Activated CD8-positive, alpha-beta memory T cell treated with anti-CD3 and anti-CD28 coated beads for 1 hour (primary cell): ENCODE results near the gene CELF5.
A peak's percentile ranks its signal among the peaks of the same experiment; 100 is the strongest.
"Not testable (repeated sequence)": the region's sequence is repeated elsewhere in the genome, so short reads cannot be mapped to it uniquely, and the experiment has no call there.

Experiments
- DNase-seq, 2 donors: peaks; one replicate each; pipeline ENCODE4 v3.0.0-alpha.2; 2020; ENCODE audit warnings: low read depth in 1 of 2; ENCODE audit errors: extremely low read depth in 1 of 2

CELF5 gene

DNA sequence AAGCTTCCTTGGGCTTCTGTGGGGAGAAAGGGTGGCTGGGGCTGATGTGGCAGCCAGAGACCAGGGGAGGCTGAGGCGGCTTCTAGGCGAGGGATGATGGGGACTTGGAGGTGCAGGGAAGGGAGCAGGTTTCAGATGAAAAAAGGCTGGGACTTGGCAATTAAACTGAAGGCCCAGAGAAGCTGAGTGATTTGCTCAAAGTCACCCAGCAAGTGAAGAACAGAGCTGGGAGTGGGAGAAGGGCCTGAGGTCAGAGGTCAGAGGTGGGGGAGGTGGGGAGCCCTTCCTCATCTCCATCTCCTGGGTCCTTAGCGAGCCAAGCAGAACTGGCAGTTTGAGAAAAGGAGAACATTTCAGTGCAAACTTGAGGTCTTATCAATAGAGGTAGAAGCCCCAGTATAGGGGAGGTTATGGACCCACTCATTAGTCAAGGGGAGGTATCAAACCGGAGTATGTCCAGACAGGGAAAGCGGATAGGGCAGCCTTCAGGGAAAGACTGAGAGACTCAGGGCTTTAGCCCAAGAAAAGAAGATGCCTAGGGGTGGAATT lies 92.3 kb downstream of the CELF5 start:
- no peak for DNase-seq

DNA sequence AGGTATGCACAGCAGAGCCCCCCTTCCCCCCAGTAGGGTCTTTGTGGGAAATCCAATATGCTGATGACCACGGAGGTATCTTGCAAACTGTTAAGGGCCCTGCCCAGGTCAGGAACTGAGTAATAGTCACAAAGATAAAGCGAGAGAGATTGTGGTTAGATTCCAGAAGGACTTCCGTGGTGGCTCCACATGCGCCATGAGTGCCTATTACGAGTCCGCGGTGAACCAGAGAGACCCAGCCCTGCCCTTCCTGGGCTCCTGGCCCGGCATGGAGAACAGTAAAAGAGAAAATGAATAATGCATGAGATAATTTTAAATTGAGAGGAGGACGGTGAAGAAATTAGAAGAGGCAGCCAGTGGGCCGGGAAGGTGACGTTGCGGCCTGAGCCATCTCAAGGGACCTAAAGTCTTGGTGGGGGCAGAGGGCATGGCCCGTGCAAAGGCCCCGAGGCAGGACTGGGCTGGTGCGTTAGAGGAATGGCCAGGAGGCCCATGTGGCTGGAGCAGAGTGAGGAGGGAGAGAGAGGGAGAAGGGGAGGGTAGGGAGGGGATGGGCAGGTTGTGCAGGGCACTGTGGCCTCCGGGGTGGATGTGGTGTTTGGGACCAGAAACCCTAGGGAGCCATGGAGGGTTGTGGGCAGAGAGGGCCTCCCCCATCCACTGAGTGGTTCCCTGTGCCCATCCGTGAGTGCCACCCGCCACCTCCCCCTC lies 95.3 kb downstream of the CELF5 start:
- DNase-seq = no peak

DNA sequence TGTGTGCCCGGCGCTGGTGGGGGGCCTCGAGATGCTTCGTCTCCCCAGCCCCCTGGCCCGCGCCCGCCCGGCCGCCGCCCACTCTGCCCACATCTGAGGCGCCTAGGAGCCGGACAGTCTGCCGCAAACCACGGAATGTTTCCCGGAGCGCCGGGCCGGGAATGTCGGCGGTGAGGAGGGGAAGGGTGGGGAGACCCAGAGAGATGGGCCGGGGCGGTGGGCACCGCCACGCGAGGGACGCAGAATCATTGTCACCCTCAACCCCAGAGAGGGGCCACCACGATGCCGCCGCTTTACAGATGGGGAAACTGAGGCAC lies 95.9 kb downstream of the CELF5 start:
- DNase-seq = no peak

DNA sequence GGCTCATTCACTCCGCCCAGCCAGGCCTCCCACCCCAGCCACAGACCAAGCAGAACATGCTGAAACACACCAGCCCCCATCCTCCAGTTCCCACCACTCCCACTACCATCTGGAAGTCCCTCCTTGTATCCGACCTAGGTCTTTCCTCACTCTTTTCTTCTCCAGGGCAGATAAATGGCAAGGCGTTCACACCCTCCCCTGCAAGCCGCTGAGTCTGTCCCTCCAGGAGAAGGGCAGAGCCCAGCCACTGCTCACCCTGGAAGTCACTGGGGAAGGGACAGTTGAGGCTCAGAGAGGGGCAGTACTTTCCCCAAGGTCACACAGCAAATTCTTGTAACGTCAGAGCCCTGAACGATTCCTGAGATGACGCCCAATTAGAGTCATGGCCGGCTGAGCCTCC lies 96.4 kb downstream of the CELF5 start:
- no peak for DNase-seq

DNA sequence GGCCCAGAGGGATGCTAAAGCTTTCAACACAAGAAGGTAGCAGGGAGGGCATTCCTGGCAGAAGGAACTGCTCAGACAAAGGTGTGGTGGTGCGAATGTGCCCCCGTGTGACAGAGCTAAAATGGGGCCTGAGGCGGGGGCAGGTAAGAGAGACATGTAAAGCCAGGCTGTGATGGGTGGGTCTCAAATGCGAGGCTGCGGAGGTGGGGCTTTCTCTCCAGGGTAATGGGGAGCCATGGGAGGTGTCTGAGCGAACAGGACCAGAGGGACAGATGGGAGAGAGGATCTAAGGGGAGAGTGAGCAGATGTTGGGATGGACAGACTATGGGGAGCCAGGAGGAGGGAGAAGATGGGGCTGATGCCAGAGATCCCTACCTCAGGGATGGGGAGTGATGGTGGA lies 97.2 kb downstream of the CELF5 start:
- no peak for DNase-seq

DNA sequence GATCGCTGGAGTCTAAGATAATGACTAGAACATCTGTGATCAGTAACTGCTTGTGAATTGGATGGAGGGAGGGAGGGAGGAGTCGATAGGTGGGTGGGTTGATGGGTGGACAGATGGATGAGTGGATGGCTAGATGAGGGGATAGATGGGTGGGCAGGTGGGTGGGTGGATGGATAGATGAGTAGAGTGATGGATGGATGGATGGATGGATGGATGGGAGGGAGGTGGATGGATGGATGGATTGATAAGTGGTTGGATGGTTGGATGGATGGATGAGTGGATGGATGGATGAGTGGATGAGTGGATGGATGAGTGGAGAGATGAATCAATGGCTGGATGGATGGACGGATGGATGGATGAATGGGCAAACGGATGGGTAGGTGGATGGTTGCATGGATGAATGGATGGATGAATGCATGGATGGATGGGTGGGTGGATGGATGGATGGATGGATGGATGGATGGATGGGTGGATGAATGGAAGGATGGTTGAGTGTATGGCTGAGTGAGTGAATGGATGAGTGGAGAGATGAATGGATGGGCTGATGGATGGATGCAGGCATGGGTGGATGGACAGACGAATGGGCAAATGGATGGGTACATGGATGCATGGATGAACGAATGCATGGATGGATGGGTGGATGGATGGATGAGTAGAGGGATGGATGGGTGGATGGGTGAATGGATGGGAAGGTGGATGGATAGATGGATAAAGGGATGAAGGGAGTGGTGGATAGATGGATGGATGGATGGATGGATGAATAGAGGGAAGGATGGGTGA lies 97.9 kb downstream of the CELF5 start:
- DNase-seq = no peak

DNA sequence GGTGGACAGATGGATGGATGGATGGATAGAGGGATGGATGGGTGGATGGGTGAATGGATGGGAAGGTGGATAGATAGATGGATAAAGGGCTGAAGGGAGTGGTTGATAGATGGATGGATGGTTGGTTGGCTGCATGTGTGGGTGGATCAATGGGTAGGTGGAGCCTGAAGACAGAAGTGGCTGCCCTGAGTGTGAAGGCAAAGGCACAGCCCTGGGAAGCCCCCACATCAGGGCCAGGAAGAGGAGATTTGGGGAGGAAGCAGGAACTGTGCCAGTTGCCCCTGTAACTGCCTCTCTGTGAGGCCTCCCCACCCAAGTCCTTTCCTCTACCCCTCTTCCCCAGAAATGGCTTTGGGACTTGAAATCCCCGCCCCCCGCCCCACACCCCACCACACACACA lies 98.6 kb downstream of the CELF5 start:
- no peak for DNase-seq

DNA sequence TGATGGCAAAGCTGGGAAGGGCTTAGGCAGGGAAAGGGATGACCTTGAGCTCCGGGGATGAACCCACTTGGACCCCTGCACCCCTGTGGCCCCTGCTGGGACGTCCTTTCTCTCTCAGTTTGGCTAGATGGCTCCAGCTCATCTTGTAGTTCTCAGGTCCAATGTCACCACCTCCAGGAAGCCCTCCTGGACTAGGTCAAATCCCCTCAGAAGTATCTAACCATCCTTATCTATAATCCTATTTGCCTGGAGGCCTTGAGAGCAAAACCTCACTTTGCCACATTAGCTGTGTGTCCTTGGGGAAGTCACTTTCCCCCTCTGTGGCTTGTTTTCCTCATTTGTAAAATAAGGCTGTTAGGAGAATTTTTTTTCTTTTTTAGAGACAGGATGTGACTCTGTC lies 99.2 kb downstream of the CELF5 start:
- no peak for DNase-seq

DNA sequence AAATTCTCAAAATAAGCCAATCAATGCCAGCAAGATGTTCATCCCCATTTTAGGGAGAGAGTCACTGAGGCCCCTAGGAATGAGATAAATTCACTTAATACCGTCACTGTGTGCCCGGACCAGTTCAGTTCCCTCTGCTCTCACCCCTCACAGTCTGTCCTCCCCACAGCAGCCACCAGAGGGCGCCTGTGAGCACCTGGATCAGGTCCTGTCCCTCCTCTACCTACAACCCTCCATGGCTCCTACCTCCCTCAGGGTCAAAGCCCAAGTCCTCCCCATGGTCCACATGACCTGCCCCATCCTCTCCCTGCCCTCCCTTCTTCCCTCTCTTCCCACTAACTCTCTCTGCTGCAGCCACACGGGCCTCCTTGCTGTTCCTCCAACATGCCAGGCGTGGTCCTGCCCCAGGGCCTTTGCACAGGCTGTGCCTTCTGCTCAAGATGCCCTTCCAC lies 100.0 kb downstream of the CELF5 start:
- peak; percentile 32 to 69 for DNase-seq

DNA sequence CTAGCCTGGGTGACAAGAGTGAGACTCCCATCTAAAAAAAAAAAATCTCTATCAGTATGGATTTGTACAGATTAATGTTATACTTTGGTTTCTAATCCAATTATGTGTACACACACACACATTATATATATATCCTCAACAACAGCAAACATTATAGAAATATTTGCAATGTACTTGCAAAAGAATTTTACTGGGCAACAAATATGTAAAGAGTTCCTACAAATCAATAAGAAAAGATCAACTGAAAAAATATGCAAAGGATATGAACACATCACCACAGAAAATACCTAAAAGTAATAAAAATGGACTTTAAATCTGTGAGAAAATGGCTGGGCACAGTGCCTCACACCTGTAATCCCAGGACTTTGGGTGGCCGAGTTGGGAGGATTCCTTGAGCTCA lies 101.0 kb downstream of the CELF5 start:
- no peak for DNase-seq

DNA sequence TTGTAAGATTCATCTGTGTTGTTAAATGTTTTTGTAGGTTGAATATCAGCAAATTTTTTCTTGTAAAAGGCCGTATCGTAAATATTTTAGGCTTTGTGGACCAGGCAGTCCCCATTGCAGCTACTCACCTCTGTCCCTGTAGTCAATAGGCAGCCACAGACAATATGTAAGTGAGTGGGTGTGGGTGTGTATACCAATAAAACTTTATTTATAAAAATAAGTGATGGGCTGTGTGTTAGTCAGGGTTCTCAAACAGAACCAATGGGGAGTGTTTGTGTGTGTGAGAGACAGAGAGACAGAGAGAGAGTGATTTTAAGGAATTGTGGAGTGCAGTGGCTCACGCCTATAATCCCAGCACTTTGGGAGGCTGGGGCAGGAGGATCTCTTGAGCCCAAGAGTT lies 104.3 kb downstream of the CELF5 start:
- DNase-seq = no peak

DNA sequence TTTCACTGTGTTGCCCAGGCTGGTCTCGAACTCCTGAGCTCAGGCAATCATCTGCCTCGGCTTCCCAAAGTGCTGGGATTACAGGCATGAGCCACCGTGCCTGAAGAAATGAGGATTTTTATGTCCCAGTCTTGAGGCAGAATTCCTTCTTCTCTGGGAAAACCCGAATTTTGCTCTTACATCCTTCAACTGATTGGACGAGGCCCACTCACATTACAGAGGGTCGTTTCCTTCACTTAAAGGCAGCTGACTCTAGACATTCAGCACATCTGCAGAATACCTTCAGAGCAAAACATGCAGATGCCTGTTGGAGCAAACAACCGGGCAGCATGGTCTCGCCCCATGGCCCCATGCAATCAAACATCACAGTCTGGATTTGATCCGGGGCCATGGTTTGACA lies 105.6 kb downstream of the CELF5 start:
- DNase-seq = no peak

DNA sequence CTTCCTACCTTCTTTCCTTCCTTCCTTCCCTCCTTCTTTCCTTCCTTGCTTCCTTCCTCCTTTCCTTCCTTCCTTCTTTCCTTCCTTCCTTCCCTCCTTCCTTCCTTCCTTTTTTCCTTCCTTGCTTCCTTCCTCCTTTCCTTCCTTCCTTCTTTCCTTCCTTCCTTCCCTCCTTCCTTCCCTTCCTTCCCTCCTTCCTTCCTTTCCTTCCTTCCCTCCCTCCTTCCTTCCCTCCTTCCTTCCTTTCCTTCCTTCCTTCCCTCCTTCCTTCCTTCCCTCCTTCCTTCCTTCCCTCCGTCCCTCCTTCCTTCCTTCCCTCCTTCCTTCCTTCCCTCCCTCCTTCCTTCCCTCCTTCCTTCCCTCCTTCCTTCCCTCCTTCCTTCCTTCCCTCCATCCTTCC lies 107.8 kb downstream of the CELF5 start:
- DNase-seq = not testable (repeated sequence)

DNA sequence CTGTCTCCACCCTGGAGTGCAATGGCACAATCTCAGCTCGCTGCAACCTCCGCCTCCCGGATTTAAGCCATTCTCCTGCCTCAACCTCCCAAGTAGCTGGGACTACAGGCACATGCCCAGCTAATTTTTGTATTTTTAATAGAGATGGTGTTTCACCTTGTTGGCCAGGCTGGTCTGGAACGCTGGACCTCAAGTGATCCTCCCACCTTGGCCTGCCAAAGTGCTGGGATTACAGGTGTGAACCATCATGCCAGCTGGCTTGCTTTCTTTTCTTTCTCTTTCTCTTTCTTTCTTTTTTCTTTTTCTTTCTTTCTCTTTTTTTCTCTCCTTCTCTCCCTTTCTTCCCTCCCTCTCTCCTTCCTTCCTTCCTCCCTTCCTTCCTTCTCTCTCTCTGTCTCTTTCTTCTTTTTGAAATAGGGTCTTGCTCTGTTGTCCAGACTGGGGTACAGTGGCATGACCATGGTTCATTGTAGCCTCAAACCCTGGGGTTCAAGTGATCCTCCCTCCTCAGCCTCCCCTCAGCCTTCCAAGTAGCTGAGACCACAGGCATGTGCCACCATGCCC lies 108.6 kb downstream of the CELF5 start:
- DNase-seq = no peak

DNA sequence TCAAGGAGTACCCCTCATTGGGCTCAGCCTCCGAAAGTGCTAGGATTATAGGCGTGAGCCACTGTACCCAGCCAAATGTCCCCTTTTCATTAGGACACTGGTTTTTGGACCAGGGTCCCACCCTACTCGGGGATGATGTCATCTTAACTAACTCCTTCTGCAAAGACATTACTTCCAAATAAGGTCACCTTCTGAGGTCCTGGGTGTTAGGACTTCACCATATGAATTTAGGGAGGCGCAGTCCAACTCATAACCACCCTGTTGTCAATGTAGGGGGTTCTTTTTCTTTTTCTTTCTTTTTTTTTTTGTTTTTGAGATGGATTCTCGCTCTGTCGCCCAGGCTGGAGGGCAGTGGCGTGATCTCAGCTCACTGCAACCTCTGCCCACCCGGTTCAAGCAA lies 109.2 kb downstream of the CELF5 start:
- no peak for DNase-seq

DNA sequence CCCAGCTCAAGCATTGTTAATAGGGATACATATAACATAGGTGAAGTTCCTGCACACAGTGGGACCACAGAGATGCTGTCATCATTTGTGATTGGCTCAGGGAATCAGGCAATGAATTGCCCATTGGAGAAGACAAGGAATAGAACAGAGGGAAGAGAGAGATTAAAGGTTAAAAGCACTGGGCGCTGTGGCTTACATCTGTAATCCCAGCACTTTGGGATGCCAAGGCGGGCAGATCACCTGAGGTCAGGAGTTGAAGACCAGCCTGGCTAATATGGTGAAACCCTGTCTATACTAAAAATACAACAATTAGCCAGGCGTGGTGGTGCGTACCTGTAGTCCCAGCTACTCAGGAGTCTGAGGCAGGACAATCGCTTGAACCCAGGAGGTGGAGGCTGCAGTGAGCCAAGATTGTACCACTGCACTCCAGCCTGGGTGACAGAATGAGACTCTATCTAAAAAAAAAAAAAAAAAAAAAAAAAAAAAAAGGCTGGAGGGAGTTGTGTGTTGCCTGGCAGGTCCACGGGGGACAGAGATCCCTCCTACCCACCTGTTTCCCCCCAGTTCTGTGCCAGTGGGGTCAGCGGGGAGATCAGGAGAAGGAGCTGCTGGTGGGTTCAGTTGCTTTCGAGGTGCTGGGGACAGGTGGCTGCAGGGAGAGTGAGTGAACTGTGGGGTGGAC lies 110.4 kb downstream of the CELF5 start:
- not testable (repeated sequence) for DNase-seq

DNA sequence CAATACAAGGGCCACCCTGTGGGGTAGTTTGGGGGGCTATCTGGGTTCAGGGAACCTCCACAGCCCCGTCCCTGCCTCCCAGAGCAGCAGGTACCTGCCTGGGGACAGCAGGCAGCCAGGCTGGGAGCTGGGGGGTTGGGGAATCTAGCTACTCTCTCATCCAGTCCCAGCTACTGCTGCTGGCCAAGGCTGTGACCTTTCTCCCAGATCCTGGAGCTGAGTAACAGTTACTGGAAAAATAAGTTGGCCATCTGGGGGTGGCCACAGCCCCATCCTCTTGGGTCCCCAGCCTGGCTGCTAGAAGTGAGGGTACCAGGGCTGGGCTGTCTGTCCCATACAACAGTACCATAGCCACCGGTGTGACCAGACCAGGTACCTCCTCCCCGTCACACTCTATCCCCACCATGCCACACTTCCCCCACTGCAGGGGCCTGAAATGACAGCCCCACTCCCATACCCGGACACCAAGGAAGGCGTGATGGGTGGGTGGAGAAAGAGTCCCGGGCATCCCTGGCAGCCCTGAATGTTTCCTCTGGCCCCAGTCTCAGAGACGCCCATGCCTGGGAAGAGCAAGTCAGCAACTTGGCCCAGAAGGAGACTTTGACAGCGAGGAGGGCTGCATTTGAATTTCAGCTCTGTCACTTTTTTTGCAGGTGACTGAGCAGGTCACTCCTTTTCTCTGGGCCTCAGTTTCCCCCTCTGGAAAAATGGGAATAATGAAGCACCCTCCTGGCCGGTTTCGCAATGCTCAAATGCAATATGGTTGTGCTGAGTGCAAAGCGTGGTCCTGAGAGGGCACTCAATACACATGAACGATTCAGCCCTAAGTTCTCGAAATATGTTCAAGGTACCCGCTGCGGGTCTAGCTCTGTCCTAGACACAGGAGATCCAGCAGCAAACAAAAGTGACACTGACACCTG lies 111.2 kb downstream of the CELF5 start:
- DNase-seq = no peak

DNA sequence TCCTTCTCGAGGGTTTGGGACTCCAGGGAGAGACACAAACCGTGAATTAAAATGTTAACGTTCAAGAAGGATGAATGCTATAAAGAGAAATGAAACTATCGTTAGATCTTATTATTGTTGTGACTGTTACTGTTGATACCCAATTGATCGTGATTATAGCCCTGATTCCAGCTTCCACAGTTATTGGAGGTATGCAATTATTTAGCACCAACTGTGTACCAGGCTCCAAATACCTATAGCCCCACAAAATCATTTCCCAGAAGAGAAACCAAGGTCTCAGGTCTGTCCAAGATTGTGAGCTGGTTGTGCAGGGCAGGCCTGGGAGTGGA lies 111.9 kb downstream of the CELF5 start:
- no peak for DNase-seq

DNA sequence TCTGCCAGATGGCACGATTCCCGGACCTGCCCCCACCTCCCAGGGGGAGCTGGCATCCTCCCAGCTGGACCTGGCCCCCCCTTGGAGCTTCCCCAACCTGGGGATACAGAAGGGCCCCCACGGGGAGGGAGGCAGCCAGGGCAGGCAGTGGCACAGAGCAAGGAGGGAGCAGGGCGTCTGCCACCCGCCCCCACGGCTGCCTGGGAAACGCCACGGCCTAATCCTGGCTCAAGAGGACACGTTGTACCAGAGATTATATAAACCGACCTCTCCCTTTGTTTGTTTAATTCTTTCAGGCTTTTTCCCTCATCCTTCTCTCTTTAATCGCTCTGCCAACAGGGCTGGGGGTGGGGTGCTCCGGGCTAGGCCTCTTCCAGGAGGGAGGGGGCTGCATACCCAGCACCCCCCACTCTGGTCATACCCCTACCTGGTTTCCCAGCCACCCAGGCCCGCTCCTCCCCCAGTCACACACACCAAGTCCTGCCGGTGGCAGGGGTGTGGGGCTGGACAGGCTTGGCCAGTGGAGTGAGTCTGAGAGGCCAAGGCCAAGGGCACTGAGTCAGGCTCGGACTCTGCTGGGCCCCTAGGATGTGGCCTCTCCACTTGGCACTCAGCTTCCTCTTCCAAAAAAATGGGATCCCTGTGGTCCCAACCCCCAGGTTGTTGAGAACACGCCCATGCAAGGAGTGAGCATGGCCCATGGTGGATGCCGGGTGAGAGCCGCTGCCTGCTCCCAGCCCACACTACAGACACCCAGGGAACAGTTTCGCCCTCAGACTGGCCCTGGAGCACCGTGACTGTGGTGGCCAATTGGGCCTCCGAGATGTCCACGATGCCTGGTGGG lies 112.4 kb downstream of the CELF5 start:
- DNase-seq = no peak
